Vagina (tissue), 2 donors: ENCODE results near the gene TPD52L1.

Experiments
- CTCF ChIP-seq, 3 experiments: fragments of 450-650 bp in 2 of 3; fragments of 200-600 bp in 1 of 3; sonication (generic) in 1 of 3; IDR thresholded peaks; one replicate each; pipeline ENCODE4 v1.5.1; 2017 to 2019; ENCODE audit warnings: antibody characterized with exemption in 3 of 3, mild to moderate bottlenecking in 2 of 3, moderate library complexity in 2 of 3
- POLR2A ChIP-seq, 2 donors: fragments of 450-650 bp; IDR thresholded peaks; one replicate each; pipeline ENCODE4 v1.6.1; 2017; ENCODE audit warnings: antibody characterized with exemption in 2 of 2, mild to moderate bottlenecking in 2 of 2, moderate library complexity in 2 of 2

- TF ChIP-seq CTCF (IDR thresholded peaks at IDR 0.05) = no peak
- TF ChIP-seq POLR2A (IDR thresholded peaks at IDR 0.05) = no peak
These were observed 67.1 kb downstream of the TPD52L1 start for GRCh38 chr6:125220712-125221111.
